NCI-H2171 (cell line): ENCODE measurements around the gene RASA3.
"Not testable (repeated sequence)": the region's sequence is repeated elsewhere in the genome, so short reads cannot be mapped to it uniquely, and the experiment has no call there.

Experiments
- DNase-seq: peaks from one replicate; lab custom pipeline; 2025; lab: John Stamatoyannopoulos, UW

RASA3 gene

DNA sequence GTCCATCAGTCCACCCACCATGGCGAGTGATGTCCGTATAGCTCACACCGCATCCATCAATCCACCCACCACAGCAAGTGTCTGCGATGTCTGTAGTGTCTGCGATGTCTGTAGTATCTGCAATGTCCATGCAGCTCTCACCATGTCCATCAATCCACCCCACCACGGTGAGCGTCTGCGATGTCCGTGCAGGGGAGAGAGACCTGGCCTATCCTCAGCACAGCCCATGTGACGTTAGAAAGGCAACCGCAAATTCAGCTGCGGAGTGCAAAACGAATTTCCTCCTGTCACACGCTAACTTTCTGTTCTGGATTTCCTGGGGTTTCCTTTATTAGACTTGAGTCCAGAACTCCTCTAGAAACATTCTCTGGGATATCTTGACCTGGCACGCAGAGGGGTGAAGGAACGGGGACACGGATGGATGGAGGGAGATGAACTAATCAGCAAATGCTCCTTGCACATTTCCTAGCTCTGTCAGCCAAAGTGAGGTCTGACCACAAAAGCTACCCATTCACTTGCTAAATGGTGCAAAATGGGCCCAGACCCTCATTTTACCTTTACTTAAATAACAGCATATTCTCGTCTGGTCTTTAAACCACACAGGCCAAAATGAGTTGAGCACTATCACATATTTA is 18.3 kb downstream of the RASA3 start:
- DNase-seq, result no peak

DNA sequence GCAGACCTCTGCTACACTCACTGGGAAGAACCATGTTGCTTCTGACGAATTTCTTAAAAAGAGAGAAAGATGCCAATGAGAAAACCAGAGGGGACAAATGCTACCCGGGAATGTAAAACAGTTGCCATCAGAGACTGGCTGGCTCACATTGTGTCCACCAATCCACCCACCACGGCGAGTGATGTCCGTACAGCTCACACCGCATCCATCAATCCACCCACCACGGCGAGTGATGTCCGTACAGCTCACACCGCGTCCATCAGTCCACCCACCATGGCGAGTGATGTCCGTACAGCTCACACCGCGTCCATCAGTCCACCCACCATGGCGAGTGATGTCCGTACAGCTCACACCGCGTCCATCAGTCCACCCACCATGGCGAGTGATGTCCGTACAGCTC is 19.0 kb downstream of the RASA3 start:
- DNase-seq, result not testable (repeated sequence)

DNA sequence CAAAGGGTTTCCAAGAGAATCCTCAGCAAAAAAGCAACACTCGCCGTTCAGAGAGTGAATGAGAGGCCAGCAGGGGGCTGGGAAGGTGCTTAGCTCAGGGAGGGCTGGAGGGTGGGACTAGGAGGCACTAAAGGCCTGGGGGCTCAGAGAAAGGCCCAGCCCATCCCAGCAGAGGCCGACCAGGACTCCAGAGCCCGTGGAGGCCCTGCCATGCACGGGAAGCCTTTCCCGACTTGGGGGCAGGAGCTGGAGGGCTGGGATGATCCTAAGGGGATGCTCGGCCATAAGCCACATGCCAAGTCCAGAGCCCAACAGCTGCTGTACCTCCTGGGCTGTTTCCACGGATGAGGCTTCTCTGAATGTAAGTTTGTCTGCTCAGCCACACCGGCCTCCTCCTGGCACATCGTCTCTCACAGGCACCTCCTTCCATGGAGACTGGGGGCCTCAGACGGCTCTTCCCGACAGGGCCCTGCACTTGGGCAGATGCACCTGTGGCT is 19.5 kb downstream of the RASA3 start:
- DNase-seq, result no peak

DNA sequence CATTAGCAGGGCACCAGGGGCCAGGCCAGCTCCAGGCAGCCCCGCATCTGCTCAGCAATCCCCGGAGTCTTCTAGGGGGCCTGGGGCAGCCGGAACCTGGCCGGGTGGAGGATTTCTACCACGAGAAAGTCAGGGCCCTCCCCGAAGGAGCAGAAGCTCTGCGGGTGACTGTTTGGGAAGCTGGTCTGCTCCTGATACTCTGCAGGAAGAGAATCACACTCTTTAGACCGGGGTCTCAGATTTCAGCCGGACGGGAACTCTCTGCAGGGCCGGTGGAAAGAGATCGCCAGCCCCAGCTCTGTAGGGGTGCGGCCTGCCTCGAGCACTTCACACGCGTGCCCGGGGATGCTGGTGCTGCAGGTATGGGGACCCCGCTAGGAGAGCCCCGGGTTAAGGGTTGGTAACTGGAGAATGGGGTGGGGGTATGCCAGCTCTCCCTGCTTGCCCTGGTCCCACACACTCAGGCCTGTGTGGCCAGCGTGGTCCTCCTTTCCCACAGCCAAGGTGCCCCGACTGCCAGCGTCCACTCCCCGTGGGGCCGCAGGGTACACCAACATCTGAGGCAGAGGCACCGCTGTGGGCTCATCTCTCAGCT is 20.1 kb downstream of the RASA3 start:
- no peak for DNase-seq

DNA sequence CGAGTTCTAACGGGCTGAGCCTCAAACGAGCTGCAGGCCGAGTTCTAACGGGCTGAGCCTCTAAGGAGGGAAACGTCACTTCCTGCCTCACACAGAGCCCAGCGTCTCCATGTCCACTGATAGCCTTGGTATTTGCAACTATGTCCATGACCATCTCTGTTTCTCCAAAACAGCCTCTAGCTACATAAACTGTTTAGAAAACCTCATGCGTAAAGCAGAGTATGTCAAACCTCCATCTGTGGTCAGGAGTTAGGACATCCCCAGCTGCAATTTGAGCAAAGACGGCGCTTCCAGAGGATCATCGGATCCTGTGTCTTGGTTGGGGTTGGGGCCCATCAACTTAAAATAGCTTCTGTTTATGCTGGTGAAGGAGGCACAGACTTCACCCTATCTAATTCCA is 20.8 kb downstream of the RASA3 start:
- DNase-seq, result no peak

GRCh38 chr13:114110830-114111189 is 21.6 kb downstream of the RASA3 start:
- DNase-seq, result not testable (repeated sequence)

DNA sequence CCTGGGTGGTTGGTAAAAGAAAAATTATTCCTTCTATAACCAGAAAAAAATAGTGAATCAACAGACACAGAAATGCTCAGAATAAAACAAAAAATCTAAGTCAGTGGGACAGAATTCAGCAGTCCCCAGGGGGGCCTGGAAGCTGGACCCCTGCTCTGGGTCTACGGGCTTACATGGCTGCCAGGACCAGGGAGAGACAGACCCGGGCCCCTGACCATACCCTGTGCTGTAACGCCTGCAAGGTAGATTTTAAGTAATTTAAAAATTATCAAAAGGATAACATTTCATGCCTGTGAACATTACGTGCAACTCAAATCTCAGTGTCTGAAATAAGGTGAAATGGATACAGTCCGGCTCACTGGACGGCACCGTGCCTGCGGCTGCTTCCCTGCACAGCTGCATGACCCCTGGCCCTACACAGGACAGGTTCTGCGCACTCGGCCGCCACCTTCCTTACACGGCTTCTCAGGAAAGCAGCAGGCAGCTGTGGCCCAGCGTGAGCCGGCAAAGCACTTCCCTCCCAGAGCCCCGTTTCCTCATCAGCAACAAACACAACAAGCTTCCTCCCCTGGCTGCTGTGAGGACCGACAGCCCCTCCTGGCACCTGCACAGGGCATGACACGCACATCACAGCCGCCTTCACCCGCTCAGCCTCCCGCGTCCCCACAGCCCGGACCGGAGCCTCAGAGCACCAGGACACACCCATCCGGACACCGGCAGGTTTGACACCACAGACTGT is 22.2 kb downstream of the RASA3 start:
- DNase-seq, result no peak

DNA sequence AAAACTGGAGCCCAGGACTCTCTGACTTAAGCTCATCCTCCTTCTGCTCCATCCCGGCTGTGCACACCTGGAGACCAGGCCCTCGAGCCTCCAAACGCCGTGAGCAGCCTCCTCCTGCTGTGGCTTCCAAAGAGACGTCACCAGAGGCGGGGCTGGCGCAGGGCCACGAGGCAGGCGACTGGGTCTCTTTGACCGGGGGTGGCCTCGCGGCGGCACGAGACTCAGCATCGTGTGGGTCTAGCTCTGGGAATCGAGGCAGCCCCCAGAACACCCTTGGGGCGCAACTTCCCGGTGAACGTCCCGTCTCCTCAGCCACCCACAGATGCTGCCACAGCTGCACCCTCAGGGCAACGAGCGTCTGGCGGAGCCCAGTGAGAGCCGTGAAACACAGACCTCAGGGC is 22.8 kb downstream of the RASA3 start:
- DNase-seq, result no peak

GRCh38 chr13:114108894-114109293 is 23.5 kb downstream of the RASA3 start:
- DNase-seq, result no peak

DNA sequence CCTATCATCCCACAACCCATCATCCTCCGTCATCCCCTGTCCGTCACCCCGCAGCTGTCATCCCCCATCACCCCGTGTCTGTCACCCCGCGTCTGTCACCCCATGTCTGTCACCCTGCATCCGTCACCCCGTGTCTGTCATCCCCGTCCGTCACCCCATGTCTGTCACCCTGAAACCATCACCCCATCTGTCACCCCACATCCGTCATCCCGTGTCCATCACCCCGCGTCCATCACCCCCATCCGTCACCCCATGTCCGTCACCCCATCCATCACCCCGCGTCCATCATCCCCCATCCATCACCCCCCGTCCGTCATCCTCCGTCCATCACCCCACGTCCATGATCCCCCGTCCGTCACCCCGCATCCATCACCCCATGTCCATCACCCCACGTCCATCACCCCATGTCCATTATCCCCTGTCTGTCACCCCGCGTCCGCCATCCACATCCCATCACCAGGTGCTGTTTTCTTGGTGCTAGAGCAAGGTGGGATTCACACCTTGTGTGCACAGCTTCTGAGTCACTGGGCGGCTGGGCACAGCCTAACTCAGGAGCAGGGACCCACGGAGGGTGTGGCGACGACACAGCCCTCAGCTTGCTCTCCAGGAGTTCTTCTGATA is 24.2 kb downstream of the RASA3 start:
- DNase-seq, result no peak

DNA sequence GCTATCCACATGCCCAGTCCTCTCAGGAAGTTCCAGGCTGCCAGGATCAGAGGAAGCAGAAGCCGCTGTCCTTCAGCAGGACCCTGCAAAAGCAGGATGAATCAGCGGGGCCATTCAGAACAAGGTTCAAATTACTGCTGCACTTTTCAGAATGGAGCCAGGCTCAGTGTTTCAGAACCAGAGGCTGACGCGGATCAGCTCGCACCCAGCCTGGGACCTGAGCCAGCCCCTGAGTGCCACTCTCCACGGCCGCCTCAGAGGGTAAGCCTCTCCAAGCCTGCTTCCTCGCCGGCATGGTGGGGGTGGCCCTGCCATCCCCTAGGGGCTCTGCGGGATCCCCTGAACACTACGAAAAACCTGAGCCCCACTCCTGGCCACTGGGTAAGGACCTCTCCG is 24.7 kb downstream of the RASA3 start:
- DNase-seq, result no peak

- DNase-seq, result no peak
Measured at GRCh38 chr13:114106991-114107685, 25.3 kb downstream of the RASA3 start.

- DNase-seq, result no peak
Measured at GRCh38 chr13:114106526-114106925, 25.9 kb downstream of the RASA3 start.

DNA sequence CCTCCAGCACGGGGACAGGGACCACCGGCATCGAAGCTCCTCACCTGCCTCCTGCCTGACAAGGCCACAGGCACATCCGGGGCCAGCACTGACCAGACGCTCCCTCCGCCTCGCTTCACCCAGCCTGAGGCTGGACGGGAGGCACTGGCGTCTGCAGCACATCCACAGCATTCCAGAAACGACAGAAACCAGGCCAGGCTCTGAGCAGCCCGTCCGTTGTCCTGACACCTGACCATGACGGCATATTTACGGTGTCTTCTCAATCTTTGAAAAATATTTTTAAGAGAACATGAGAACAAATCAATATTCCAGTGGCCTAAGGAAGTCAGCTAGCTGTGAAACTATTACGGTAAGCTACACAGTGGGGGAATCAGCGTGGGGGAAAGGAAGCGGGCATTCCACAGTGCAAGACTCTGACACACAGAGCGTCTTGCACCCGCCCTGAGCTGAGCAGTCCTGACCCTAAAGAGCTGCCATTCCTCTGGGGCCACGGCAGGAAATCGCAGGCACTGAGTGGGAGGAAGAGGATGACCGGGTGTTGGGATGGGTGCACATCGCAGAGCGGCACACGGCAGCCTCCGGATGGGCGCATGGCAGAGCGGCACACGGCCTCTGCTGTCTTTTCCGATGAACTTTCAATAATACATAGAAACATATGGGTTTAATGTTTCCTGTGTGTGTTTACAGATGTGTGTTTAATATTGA is 26.8 kb downstream of the RASA3 start:
- no peak for DNase-seq

- DNase-seq, result no peak
Measured at GRCh38 chr13:114104655-114105520, 27.5 kb downstream of the RASA3 start.

DNA sequence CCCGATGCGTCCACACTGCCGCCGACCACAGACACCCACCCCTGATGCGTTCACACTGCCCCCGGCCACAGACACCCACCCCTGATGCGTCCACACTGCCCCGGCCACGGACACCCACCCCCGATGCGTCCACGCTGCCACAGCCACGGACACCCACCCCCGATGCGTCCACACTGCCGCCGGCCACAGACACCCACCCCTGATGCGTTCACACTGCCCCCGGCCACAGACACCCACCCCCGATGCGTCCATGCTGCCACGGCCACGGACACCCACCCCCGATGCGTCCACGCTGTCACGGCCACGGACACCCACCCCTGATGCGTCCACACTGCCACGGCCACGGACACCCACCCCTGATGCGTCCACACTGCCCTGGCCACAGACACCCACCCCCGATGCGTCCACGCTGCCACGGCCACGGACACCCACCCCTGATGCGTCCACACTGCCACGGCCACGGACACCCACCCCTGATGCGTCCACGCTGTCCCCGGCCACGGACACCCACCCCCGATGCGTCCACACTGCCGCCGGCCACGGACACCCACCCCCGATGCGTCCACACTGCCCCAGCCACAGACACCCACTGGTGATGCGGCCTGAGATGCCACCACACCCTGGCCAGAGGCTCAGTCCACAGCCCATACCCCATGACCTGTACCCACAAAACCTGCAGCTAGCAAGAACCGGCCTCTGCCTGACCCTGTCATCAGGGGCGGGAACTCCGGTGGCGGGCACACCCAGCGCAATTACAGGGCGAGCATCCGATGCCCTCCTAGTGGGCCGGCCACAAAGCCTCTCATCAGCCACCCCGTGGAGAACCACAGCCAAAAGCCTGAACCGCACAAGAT is 28.4 kb downstream of the RASA3 start:
- DNase-seq, result no peak

- not testable (repeated sequence) for DNase-seq
Measured at GRCh38 chr13:114103289-114103621, 29.2 kb downstream of the RASA3 start.

- no peak for DNase-seq
Measured at GRCh38 chr13:114102521-114103288, 29.7 kb downstream of the RASA3 start.

GRCh38 chr13:114102131-114102520 is 30.3 kb downstream of the RASA3 start:
- DNase-seq, result no peak
